ENCODE data around the gene C10orf67. TPM values are rescaled to one million over a fixed set of nuclear protein-coding genes. Genes with fewer than 3 reads are reported as not detected.
"Not testable (repeated sequence)": the region's sequence is repeated elsewhere in the genome, so short reads cannot be mapped to it uniquely, and the experiment has no call there.

Gene C10orf67
- total RNA-seq, 3 donors from 2014 or later: 0.29 TPM; not detected in 2

- H3K27me3 ChIP-seq: no peaks in the 10 kb centered on the region
- H3K9me3 ChIP-seq: peaks cover 18 to 19% of the 10 kb centered on the region in 2 donors
- no peaks in the 10 kb centered on the region for H3K36me3 ChIP-seq
- H3K4me1 ChIP-seq: no peaks in the 10 kb centered on the region
- H3K27ac ChIP-seq: no peak overlapping the region
- intact Hi-C loops (cut with DNase I; ENCODE audit: low total_unique reads): no loop called here
- H3K4me3 ChIP-seq: no peak overlapping the region
- no peak for TF ChIP-seq POLR2AphosphoS5 (IDR thresholded peaks at IDR 0.05)
- TF ChIP-seq CTCF (IDR thresholded peaks at IDR 0.05): no peak
- TF ChIP-seq POLR2A (IDR thresholded peaks at IDR 0.05): no peak
- no peak for DNase-seq (ENCODE audit: low spot score in 2 of 2)
Measured at GRCh38 chr10:23275355-23275754, 69.2 kb downstream of the C10orf67 start.

- H3K27ac ChIP-seq; H3K36me3 ChIP-seq; H3K4me3 ChIP-seq; DNase-seq (ENCODE audit: low spot score in 2 of 2); intact Hi-C loops (cut with DNase I; ENCODE audit: low total_unique reads); H3K27me3 ChIP-seq; H3K4me1 ChIP-seq: not testable (repeated sequence)
- peaks cover 18 to 19% of the 10 kb centered on the region in 2 donors for H3K9me3 ChIP-seq
Measured at GRCh38 chr10:23274179-23274578, 70.4 kb downstream of the C10orf67 start.

- intact Hi-C loops (cut with DNase I; ENCODE audit: low total_unique reads): no loop called here
- Histone ChIP-seq H3K27ac (no peak overlapping the region), H3K4me1 (no peaks in the 10 kb centered on the region), H3K4me3 (no peak overlapping the region), H3K9me3 (peaks cover 18 to 19% of the 10 kb centered on the region in 2 donors), H3K36me3 (no peaks in the 10 kb centered on the region), H3K27me3 (no peaks in the 10 kb centered on the region)
- DNase-seq (ENCODE audit: low spot score in 2 of 2): no peak
- TF ChIP-seq CTCF (IDR thresholded peaks at IDR 0.05): no peak
- no peak for TF ChIP-seq POLR2AphosphoS5 (IDR thresholded peaks at IDR 0.05)
- no peak for TF ChIP-seq POLR2A (IDR thresholded peaks at IDR 0.05)
Measured at GRCh38 chr10:23270531-23270930, 74.1 kb downstream of the C10orf67 start.

- intact Hi-C loops (cut with DNase I; ENCODE audit: low total_unique reads): no loop called here
Measured at GRCh38 chr10:23263441-23264164, 81.0 kb downstream of the C10orf67 start.

GRCh38 chr10:23262928-23263327 is 81.7 kb downstream of the C10orf67 start:
- Histone ChIP-seq H3K27me3 (peaks cover 0 to 4% of the 10 kb centered on the region in 2 donors), H3K27ac (no peak overlapping the region), H3K9me3 (no peaks in the 10 kb centered on the region), H3K4me1 (no peaks in the 10 kb centered on the region), H3K4me3 (no peak overlapping the region), H3K36me3 (no peaks in the 10 kb centered on the region)
- intact Hi-C loops (cut with DNase I; ENCODE audit: low total_unique reads): no loop called here
- no peak for DNase-seq (ENCODE audit: low spot score in 2 of 2)
- TF ChIP-seq POLR2AphosphoS5 (IDR thresholded peaks at IDR 0.05) (no peak), CTCF (IDR thresholded peaks at IDR 0.05) (no peak), POLR2A (IDR thresholded peaks at IDR 0.05) (no peak)

More at GRCh38 chr10:23263441-23264164, 81.0 kb downstream of the C10orf67 start:
- H3K27me3 ChIP-seq: peaks cover 0 to 4% of the 10 kb centered on the region in 2 donors
- H3K27ac ChIP-seq: no peak overlapping the region
- TF ChIP-seq POLR2A (IDR thresholded peaks at IDR 0.05): no peak
- TF ChIP-seq POLR2AphosphoS5 (IDR thresholded peaks at IDR 0.05): no peak
- TF ChIP-seq CTCF (IDR thresholded peaks at IDR 0.05): no peak
- H3K36me3 ChIP-seq: no peaks in the 10 kb centered on the region
- H3K9me3 ChIP-seq: no peaks in the 10 kb centered on the region
- H3K4me1 ChIP-seq: no peaks in the 10 kb centered on the region
- no peak overlapping the region for H3K4me3 ChIP-seq
- DNase-seq (ENCODE audit: low spot score in 2 of 2): no peak
